ENCODE data around the gene TRPV4. TPM values are rescaled to one million over a fixed set of nuclear protein-coding genes. Genes with fewer than 3 reads are reported as not detected.

TRPV4 gene
- total and polyA plus RNA-seq, 10 of the 15 experiments (the other 5 are each of a cell fraction or from before 2014, with no cell fraction given) = not detected

- no peak for TF ChIP-seq ZNF592 (IDR thresholded peaks at IDR 0.05)
- TF ChIP-seq SIN3A (IDR thresholded peaks at IDR 0.05; ENCODE audit: low read depth, low read length) = no peak
- no peak for TF ChIP-seq GATAD2B (conservative IDR thresholded peaks at IDR 0.05; ENCODE audit: low read depth)
- TF ChIP-seq ESRRA (IDR thresholded peaks at IDR 0.05; ENCODE audit: low read length) = no peak
- TF ChIP-seq NFYB (IDR thresholded peaks at IDR 0.05; ENCODE audit: insufficient read depth, low read depth, low read length) = no peak
- TF ChIP-seq STAT3 (IDR thresholded peaks at IDR 0.05; ENCODE audit: low read depth, low read length) = no peak
- TF ChIP-seq NKRF (conservative IDR thresholded peaks at IDR 0.05) = no peak
- TF ChIP-seq REST (IDR thresholded peaks at IDR 0.05; ENCODE audit: low read depth, low read length) = no peak
- no peak for TF ChIP-seq SREBF2 (IDR thresholded peaks at IDR 0.05; ENCODE audit: low read length)
These were observed 43.6 kb downstream of the TRPV4 start (continued) for GRCh38 chr12:109789526-109790048.

Data from GM12878 (cell line).